ENCODE data around the gene R3HCC1L.

R3HCC1L gene

DNA sequence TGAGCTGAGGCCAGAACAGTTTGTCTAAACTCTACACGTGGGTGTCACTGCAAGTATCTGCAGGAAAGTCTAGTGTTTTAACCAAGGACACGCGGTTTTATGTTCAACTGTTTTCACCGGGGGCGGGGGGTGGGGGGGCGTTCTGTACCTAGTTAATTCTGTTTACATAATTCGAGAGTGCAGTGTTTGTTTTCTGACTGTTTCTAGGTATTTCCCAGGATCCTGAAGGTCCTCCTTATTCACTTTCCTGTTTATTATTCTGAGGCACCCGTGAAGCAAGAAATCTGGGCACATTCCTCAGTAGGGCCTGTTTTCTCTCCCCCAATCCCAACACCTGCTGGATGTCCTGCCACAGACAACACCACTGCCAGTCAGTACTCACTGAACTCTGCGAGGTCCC lies 125.9 kb downstream of the R3HCC1L start:
- Histone ChIP-seq H3K36me3 (peaks cover 0 to 42% (median 0%) of the 10 kb centered on the region in 3 donors), H3K27me3 (no peaks in the 10 kb centered on the region), H3K4me1 (peaks cover 0 to 32% (median 20%) of the 10 kb centered on the region in 4 donors), H3K9me3 (no peaks in the 10 kb centered on the region), H3K27ac (no peak overlapping the region), H3K4me3 (no peak overlapping the region)
- intact Hi-C loops (cut with DNase I; ENCODE audit: low total_unique reads), result loop anchor here (5.0 to 10.0 kb wide), 2 partner anchors 52 to 154 kb away; partner anchors contain the start of gene PYROXD2
- DNase-seq, result no peak
- TF ChIP-seq, protein P1, sequence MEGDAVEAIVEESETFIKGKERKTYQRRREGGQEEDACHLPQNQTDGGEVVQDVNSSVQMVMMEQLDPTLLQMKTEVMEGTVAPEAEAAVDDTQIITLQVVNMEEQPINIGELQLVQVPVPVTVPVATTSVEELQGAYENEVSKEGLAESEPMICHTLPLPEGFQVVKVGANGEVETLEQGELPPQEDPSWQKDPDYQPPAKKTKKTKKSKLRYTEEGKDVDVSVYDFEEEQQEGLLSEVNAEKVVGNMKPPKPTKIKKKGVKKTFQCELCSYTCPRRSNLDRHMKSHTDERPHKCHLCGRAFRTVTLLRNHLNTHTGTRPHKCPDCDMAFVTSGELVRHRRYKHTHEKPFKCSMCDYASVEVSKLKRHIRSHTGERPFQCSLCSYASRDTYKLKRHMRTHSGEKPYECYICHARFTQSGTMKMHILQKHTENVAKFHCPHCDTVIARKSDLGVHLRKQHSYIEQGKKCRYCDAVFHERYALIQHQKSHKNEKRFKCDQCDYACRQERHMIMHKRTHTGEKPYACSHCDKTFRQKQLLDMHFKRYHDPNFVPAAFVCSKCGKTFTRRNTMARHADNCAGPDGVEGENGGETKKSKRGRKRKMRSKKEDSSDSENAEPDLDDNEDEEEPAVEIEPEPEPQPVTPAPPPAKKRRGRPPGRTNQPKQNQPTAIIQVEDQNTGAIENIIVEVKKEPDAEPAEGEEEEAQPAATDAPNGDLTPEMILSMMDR (IDR thresholded peaks at IDR 0.05), result no peak

DNA sequence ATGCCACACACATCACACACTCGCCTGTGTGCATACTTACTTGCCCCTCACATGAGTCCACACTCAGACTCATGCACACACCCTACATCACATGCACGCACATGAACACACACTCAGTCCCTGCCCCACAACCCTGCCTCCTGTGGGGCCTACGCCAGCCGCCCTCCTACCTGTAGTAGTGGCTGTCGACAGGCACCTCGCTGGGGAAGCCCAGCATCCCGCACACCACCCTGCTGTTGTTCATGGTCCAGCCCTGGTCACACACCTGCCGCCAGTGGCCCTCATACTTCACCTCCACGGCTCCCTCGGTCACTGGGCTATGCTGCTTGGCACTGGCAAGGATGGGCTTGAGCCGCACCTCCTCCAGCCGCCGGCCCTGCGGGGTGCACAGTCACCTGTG lies 126.3 kb downstream of the R3HCC1L start:
- Histone ChIP-seq H3K9me3 (no peaks in the 10 kb centered on the region), H3K4me3 (no peak overlapping the region), H3K27me3 (no peaks in the 10 kb centered on the region), H3K36me3 (peaks cover 0 to 38% (median 0%) of the 10 kb centered on the region in 3 donors), H3K4me1 (peaks cover 0 to 32% (median 20%) of the 10 kb centered on the region in 4 donors), H3K27ac (no peak overlapping the region)
- TF ChIP-seq, protein P1 (IDR thresholded peaks at IDR 0.05), result no peak
- no peak for DNase-seq
- intact Hi-C loops (cut with DNase I; ENCODE audit: low total_unique reads), result loop anchor here (5.0 to 10.0 kb wide), 2 partner anchors 52 to 154 kb away; partner anchors contain the start of gene PYROXD2

DNA sequence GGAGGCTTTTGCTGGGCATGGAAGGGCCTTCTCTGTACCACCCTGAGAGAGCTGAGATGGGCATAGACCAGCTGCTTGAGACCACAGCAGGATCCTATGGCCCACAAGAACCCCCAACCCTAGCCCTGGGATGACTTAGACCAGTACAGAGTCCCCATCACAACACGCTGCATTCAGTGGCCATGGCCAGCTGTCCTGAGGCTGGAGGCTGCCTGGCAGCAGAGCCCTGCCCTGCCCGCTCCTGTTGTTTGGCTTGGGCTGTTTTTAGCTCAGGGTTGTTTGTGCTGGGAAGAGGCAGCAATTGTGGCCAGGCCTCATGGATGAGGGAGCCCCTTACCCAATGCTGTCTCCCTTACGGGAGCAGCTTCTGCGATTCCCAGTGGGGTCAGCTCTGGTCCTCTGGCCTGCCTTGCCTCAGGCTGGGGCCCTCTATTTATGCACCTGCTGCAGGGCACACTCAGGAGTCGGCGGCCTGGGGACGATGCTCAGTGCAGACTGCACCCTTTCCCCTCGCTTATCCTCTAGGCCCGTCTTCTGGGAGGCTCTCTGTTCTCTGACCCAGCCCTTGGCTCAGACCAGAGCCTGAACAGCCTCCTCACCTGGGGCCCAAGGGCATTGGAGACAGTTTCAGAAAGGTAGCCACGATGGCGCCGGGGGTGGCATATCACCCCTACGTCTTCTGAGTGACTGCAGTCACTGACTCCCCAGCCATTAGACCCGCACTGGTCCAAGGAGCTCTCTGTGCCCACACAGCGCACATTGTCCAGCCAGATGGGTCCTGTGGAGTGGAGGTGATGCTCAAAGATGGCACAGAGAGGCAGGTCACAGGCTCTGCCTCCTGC lies 127.2 kb downstream of the R3HCC1L start:
- H3K27me3 ChIP-seq, result no peaks in the 10 kb centered on the region
- peaks cover 0 to 31% (median 0%) of the 10 kb centered on the region in 3 donors for H3K36me3 ChIP-seq
- TF ChIP-seq, protein P1 (IDR thresholded peaks at IDR 0.05), result no peak
- peak overlapping the region in 1 of 2 donors; percentile 41 for H3K27ac ChIP-seq
- H3K9me3 ChIP-seq, result no peaks in the 10 kb centered on the region
- no peak overlapping the region for H3K4me3 ChIP-seq
- intact Hi-C loops (cut with DNase I; ENCODE audit: low total_unique reads), result loop anchor here (5.0 to 10.0 kb wide), 2 partner anchors 51 to 153 kb away; partner anchors contain the start of gene PYROXD2
- peaks cover 0 to 41% (median 24%) of the 10 kb centered on the region in 4 donors for H3K4me1 ChIP-seq
- DNase-seq, result no peak

DNA sequence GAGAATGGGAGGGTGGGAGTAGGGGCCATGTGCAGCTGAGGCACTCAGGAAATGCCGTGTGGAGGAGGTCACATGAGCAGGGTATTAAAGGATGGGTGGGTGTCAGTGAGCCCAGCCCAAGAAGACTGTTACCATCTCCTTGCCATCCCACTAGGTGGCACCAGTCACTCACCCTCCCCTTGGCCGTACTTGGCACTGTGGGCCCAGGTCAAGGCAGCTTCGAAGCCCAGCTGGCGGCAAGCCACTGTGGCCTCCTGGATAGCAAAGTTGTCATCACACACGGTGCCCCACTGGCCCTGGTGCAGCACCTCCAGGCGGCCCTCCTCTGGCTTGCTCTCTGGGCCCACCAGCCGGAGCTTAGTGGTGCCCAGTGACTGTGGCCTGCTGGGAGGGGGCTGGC lies 128.1 kb downstream of the R3HCC1L start:
- intact Hi-C loops (cut with DNase I; ENCODE audit: low total_unique reads), result loop anchor here (5.0 to 10.0 kb wide), 2 partner anchors 50 to 152 kb away; partner anchors contain the start of gene PYROXD2
- TF ChIP-seq, protein P1 (IDR thresholded peaks at IDR 0.05), result peak; percentile 37 to 45
- Histone ChIP-seq H3K9me3 (no peaks in the 10 kb centered on the region), H3K27ac (no peak overlapping the region), H3K27me3 (no peaks in the 10 kb centered on the region), H3K4me1 (peaks cover 0 to 47% (median 31%) of the 10 kb centered on the region in 4 donors), H3K36me3 (peaks cover 0 to 22% (median 0%) of the 10 kb centered on the region in 3 donors), H3K4me3 (no peak overlapping the region)
- no peak for DNase-seq

DNA sequence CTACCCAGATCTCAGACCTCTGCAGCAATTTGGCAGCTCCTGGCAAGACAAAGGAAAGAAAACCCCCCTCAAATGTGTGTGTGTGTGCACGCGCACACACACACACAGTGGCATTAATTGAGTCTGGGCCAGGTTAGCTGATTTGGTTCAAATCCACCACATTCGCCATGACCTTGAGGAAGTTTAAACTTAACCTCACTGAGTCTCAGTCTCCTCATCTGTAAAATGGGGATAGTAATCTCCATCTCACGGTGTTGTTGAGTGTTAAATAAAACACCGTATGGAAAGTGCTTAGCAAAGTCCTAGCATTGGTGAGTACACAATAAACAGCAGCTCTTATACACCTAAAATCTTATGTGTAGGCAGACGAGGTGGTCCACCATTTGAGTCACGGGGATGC lies 128.6 kb downstream of the R3HCC1L start:
- Histone ChIP-seq H3K36me3 (peaks cover 0 to 17% (median 0%) of the 10 kb centered on the region in 3 donors), H3K27me3 (no peaks in the 10 kb centered on the region), H3K4me3 (no peak overlapping the region), H3K4me1 (peaks cover 0 to 51% (median 34%) of the 10 kb centered on the region in 4 donors), H3K9me3 (no peaks in the 10 kb centered on the region), H3K27ac (no peak overlapping the region)
- intact Hi-C loops (cut with DNase I; ENCODE audit: low total_unique reads), result loop anchor here (5.0 to 10.0 kb wide), 2 partner anchors 49 to 152 kb away; partner anchors contain the start of gene PYROXD2
- no peak for DNase-seq
- TF ChIP-seq, protein P1 (IDR thresholded peaks at IDR 0.05), result no peak
